ENCODE measurements around the gene TOP3B.

DNA sequence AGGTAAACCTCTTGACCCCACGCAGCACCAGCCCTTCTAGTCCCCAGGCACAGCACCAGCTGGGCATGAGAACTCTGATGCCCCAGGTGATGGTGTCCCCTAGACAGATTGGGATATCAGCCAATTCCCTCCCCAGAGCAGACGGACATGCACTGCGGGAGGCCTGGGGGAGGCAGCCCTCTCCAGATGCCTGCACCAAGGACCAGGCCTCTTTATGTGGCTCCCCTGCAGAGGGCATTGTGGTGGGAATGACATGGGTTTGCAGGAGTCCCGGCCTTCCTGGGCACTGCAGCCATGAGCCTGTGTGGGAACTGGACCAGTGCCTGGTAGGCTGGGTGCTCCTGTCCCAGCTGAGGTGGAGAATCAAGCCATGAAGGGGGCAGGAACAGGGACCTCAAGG lies 55.9 kb downstream of the TOP3B start:
- TF ChIP-seq, protein P1, sequence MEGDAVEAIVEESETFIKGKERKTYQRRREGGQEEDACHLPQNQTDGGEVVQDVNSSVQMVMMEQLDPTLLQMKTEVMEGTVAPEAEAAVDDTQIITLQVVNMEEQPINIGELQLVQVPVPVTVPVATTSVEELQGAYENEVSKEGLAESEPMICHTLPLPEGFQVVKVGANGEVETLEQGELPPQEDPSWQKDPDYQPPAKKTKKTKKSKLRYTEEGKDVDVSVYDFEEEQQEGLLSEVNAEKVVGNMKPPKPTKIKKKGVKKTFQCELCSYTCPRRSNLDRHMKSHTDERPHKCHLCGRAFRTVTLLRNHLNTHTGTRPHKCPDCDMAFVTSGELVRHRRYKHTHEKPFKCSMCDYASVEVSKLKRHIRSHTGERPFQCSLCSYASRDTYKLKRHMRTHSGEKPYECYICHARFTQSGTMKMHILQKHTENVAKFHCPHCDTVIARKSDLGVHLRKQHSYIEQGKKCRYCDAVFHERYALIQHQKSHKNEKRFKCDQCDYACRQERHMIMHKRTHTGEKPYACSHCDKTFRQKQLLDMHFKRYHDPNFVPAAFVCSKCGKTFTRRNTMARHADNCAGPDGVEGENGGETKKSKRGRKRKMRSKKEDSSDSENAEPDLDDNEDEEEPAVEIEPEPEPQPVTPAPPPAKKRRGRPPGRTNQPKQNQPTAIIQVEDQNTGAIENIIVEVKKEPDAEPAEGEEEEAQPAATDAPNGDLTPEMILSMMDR (IDR thresholded peaks at IDR 0.05), result no peak
- TF ChIP-seq POLR2A (IDR thresholded peaks at IDR 0.05) (no peak), EP300 (IDR thresholded peaks at IDR 0.05) (no peak)

Measured in tibial nerve (tissue), 4 donors.